HG03469 (cell line): ENCODE measurements around the gene SMAD2.

ENCODE experiments used
- ATAC-seq: cut with Tn5 transposase; IDR thresholded peaks from one replicate; pipeline ENCODE4 v1.9.1; 2021; ENCODE audit warnings: mild to moderate bottlenecking, moderate library complexity, moderate number of reproducible peaks; ENCODE audit not compliant: unreplicated experiment

Gene SMAD2

GRCh38 chr18:47932603-47933002, 2.1 kb upstream of the SMAD2 start:
- ATAC-seq = no peak

DNA sequence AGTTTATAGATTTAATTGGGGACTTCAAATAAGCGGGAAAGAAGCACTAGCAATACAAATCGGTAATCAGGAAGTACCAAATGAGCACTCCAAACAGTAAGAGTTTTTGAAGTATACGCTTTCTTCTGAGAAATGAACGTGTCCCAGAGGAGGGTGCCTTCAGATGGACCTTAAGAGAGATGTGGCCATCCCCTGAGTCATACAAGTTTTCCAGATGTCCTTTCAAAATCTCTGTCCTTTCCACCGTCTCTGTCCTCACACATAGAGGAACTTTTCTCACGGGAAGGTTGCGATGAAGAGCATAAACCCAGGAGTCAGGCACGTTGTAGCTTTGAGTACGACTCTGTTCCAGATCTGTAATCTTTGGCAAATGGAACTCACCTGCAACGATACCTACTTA, 1.7 kb upstream of the SMAD2 start:
- ATAC-seq = no peak

DNA sequence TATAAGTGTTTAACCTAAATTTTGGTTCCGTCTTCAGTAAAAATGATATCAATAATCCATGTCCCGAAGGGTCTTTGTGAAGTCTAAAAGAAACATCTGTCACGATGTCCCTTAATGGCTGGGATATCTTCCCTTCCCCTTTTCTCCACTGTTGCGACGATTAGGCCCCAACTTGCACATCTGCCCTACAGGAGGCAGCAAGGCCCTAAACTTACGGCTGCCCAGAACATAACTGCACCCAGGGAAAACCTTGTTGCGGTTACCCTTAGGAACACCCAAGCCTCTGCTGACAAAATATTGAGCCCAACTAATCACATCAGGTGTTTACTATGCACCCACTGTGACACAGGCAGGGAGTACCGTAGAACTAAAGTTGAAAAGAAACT, 1.3 kb upstream of the SMAD2 start:
- no peak for ATAC-seq

DNA sequence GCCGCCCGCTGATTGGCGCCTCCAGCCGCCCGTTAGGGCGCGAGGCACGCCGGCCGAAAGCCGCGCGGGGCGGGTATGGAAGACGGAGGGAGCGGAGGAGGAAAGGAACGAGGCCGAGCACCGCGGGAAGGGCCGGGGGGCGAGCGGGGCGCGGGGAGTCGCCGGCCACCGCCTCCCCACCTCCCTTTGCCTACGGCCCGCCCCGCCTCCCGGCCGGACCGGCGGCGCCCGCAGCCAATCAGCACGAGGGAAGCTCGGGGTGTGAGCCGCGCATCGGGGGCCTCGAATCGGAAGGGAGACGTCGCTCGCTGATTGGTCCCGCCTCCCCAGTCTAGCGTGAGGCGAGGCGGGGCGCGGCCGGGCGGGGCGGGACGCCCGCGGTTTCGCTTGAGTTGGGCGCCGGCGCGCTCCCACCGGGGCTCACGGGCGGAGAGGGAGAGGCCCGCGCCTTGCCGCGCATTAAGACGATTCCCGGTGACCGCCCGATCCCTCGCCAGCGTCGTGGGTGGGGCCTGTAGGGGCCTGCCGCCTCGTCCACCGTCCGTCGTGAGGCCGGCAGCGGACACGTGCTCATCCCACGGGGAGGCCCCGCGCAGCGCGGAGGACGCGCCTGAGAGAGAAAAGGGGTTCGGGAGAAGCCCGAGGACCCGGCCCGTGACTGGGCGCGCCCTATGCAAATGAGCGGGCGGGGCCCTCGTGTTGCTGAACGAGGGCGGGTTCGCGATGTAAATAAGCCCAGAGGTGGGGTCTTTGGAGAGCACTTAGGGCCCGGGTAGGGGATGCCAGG, 665 bp upstream of the SMAD2 start:
- peak; percentile 76 for ATAC-seq

GRCh38 chr18:47929681-47930198, 719 bp downstream of the SMAD2 start:
- no peak for ATAC-seq

GRCh38 chr18:47928466-47928865, 2.0 kb downstream of the SMAD2 start:
- no peak for ATAC-seq

GRCh38 chr18:47926101-47926850, 4.2 kb downstream of the SMAD2 start:
- no peak for ATAC-seq

GRCh38 chr18:47919916-47920315, 10.5 kb downstream of the SMAD2 start:
- ATAC-seq = no peak

DNA sequence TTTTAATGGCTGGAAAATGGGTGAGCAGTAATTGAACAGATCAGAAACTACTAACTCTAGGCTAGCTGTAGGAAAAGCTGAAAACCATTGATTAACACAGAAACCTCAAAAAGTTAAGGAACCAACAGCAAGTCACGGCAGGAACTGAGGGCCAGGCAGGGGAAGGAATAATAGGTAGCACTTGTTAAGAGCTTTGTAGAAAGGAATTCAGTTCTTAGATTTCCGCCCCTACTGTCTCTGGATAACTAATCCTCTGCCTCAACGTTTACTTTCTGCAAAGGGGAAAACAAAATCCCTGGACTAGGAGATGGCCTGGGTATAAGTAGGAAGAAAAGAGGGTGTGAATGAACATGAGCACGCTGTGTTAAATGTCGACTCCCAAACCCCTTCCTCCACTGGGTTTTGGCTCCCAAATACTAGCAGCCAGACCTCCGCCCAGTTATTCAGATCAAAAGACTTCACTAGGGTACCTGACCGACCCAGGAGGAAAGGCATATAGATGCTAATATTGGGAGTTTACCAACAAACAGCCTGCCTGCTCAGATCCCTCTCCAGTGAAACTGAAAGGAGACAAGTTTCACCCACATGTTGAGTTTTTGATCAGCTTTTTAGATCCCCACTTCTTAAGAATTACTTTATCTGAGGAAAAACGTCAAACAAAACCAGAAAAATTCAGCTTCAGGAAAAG, 12.4 kb downstream of the SMAD2 start:
- ATAC-seq = no peak

DNA sequence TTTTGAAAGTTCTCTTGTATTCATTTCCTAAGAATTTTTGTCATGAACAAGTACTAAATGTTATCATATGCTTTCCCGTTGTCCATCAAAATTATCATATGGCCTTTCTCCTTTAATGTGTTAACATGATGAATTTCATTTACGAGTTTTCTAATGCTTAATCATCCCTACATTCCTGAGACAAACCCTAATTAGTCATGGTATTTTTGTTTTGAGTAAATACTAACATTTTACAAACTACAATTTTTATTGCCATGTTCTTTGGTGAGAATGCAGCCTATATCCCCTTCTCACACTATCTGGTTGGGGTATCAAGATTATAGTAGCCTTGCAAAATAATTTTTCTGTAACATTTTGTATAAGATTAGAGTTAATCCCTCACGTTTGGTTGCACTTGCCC, 14.5 kb downstream of the SMAD2 start:
- no peak for ATAC-seq

DNA sequence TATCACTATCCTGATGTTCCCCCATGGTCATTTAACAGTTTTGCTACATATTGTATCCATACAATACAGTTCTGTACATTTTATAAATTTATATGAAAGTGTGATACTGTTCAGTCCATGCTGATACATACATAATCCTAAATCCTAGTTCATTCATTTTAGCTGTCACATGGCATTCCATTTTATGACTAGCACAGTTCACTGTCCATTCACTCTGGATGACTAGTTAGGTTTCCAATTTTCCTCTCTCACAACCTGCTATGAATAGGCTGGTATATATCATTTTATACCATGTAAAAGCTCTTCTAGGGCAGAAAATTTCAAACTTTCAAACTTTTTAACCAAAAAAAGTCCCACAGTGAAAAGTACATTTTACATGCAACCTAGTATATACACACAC, 15.2 kb downstream of the SMAD2 start:
- ATAC-seq = no peak

- no peak for ATAC-seq
Measured at GRCh38 chr18:47912794-47913585, 17.5 kb downstream of the SMAD2 start.

DNA sequence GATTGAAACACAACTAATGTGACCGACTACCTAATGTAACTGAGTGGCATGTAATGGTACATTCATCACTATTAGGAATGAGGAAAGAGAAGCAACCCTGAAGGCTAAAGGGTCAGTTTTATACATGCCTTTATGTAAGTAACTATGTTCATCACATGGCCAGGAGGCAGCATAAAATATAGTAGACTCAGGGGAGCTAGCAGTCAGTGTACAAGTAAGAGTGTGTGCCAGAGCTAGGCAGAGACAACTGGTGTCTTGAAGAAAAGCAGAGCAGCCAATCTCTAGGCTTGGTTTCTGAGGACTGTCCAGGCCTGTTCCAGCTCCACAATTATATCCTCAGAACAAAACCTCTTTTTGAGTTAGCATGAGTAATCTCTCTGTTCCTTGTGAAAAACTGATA, 18.1 kb downstream of the SMAD2 start:
- ATAC-seq = no peak

- no peak for ATAC-seq
Measured at GRCh38 chr18:47911877-47912276, 18.6 kb downstream of the SMAD2 start.

GRCh38 chr18:47909484-47909883, 21.0 kb downstream of the SMAD2 start:
- no peak for ATAC-seq

GRCh38 chr18:47908592-47908991, 21.9 kb downstream of the SMAD2 start:
- no peak for ATAC-seq

DNA sequence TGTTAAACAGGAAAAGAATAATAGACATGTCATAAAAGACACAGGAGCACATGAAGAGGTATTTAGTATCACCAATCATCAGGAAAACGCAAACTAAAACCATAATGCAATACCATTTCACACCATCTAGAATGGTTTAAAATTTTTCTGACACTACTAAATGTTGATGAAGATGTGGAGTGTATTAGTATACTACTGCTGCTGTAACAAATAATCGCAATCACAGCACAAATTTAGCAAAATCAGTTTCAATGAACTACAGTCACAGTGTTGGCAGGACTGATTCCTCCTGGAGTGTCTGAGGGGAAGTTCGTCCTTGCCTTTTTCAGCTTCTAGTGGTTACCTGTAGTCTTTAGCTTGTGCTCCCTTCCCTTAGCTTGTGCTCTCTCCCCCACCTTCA, 24.1 kb downstream of the SMAD2 start:
- ATAC-seq = no peak

DNA sequence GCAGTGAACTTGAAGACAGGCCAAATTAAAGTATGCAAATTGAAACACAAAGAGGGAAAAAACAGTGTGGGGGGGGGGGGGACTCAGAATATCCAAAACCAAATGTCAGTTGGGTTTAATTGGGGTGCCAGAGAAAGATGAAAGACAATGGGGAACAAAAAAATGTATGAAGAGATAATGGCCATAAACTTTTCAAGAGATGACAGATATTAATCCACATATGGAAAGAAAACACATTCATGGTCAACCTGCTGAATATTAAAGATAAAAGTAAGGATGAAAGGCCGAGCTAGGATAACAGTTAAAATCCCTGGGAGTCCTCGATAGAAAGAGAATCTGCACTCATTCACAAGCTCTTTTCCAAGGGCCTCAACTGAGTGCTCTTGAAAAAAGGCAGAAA, 26.6 kb downstream of the SMAD2 start:
- no peak for ATAC-seq

DNA sequence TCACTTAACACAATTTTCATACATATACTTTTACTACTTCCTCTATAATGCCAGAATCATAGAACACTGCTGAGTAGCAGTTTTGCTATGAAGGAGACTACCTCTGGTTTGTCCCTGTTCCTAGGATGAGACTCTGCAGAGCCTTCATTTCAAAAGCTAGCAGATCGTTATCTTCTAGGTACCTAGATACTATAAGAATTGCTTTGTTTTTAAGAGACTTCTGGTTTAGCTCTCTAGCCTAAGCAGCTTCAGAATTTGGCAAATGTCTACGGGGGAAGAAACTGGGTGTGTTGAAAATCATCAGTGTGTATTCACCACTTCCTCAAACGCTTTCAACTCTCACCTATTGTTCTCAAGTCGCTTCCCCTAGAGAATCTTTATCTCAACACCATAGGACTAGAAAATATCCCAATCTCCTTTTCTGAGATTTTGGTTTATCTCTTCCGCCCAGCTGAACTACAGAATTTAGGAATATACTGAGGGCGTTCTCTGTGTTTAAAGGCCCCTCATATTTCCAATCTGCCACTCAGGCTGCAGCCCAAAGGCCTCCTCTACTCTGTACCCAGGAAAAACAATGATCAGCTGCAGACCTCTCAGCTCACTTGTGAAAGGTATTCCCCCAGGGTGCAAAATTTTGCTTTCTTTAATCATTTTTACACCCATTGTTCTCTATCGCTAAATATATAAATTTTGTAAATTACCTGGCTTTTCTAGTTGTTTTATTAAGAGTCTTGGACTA, 28.7 kb downstream of the SMAD2 start:
- ATAC-seq = peak; percentile 94
